NCI-H2227 treated with DMSO at 0.1 percent for 48 hours (cell line): ENCODE data around the gene ABCA1.
A peak's percentile ranks its signal among the peaks of the same experiment; 100 is the strongest.
"Not testable (repeated sequence)": the region's sequence is repeated elsewhere in the genome, so short reads cannot be mapped to it uniquely, and the experiment has no call there.

ENCODE experiments used
- DNase-seq: peaks from one replicate; lab custom pipeline; 2025; lab: John Stamatoyannopoulos, UW

The ABCA1 gene, protein sequence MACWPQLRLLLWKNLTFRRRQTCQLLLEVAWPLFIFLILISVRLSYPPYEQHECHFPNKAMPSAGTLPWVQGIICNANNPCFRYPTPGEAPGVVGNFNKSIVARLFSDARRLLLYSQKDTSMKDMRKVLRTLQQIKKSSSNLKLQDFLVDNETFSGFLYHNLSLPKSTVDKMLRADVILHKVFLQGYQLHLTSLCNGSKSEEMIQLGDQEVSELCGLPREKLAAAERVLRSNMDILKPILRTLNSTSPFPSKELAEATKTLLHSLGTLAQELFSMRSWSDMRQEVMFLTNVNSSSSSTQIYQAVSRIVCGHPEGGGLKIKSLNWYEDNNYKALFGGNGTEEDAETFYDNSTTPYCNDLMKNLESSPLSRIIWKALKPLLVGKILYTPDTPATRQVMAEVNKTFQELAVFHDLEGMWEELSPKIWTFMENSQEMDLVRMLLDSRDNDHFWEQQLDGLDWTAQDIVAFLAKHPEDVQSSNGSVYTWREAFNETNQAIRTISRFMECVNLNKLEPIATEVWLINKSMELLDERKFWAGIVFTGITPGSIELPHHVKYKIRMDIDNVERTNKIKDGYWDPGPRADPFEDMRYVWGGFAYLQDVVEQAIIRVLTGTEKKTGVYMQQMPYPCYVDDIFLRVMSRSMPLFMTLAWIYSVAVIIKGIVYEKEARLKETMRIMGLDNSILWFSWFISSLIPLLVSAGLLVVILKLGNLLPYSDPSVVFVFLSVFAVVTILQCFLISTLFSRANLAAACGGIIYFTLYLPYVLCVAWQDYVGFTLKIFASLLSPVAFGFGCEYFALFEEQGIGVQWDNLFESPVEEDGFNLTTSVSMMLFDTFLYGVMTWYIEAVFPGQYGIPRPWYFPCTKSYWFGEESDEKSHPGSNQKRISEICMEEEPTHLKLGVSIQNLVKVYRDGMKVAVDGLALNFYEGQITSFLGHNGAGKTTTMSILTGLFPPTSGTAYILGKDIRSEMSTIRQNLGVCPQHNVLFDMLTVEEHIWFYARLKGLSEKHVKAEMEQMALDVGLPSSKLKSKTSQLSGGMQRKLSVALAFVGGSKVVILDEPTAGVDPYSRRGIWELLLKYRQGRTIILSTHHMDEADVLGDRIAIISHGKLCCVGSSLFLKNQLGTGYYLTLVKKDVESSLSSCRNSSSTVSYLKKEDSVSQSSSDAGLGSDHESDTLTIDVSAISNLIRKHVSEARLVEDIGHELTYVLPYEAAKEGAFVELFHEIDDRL (N-terminal part only)

DNA sequence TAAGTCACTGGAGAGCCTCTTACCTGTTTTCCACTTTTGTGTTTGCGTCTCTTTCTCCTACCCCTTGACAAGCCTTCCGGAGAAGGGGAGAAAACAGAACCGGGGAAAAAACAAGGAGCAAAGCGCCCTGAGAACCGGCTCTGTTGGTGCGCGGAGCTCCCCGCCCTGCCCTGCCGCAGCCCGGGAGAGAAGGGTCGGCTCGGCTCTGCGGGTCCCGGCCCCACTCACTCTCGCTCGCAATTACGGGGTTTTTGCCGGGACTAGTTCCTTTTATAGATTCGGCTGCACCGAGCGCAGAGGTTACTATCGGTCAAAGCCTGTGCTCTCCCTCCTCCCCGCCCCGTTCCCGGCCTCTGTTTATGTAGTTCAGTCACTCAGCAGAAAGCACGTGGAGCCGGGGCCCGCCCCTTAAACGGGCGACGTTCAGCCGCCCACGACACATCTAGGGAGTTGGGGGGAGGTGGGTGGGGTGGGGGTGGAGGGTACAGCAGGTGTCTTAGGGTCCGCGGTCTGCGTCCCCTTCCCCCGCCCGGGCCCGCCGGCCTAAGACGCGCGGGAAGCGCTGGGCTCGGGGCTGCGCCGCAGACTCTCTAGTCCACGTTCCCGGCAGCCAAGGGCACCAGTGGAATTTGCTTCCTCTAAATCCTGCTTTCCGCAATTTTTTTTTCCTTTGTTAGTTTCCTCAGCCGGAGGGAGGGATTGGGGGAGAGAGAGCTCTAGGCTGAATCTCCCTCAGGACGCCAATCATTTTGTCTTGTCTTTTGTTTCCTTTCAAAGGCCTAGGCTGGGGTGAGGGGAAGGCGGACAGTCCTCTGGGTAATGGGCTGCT lies at the start of gene ABCA1:
ABCA1 (minus strand) TSS at position 244 of the 829 bp plus-strand sequence. CDS start 24,476 bp downstream, outside the sequence.
- peak; percentile 55 for DNase-seq

DNA sequence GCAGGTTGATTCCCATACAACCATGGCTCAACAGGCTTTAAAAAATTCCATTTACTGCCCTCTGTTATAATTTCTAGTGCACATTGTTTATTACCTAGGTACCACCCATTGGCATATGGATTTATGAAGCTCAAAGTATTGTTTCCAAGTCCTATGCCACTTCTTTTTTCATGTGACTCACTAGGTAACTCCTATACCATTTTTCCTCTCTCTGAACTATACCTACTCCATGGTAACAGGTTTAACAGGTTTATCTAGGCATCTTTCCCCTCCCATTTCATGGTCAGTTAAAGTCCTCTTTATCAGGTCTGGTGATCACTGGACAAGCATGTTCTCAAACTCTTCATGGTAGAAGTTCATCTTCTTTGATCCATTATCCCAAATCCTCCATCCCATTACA lies 49.6 kb upstream of the ABCA1 start:
- no peak for DNase-seq

DNA sequence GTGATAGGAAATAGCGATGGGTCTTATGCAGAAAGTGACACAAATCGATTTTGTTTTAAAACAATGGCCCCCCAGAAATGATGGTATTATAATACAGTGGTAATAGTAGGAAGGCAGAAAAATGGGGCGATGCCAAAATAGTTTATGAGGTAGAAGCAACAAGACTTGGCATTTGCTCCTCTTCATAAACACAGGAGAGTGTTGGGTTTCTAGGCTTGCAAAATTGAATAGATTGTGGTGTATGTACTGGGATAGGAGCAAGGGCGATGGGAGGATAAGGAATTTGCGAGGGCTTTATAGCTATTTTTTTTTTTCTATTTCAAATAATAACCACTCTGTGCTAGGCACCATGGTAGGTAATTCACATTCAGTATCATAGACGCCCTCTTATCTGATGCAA lies 49.2 kb upstream of the ABCA1 start:
- no peak for DNase-seq

DNA sequence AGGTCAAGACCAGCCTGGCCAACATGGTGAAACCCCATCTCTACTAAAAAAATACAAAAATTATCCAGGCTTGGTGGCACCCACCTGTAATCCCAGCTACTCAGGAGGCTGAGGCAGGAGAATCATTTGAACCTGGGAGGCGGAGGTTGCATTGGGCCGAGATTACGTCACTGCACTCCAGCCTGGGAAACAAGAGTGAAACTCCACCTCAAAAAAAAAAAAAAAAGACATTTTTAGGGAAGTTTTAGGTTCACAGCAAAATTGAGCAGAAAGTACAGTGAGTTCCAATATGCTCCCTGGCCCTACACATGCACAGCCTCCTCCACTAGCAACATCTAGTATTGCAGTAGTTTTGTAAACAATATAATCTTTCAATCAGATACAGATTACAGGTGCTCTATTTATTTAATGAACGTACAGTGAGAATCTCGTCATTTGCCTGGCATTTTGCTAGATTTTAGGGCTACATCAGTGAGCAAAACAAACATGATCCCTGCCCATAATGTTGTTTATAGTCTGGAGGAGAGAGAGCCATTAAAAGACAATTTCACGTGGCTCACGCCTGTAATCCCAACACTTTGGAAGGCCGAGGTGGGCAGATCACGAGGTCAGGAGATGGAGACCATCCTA lies 48.1 kb upstream of the ABCA1 start:
- DNase-seq = not testable (repeated sequence)

DNA sequence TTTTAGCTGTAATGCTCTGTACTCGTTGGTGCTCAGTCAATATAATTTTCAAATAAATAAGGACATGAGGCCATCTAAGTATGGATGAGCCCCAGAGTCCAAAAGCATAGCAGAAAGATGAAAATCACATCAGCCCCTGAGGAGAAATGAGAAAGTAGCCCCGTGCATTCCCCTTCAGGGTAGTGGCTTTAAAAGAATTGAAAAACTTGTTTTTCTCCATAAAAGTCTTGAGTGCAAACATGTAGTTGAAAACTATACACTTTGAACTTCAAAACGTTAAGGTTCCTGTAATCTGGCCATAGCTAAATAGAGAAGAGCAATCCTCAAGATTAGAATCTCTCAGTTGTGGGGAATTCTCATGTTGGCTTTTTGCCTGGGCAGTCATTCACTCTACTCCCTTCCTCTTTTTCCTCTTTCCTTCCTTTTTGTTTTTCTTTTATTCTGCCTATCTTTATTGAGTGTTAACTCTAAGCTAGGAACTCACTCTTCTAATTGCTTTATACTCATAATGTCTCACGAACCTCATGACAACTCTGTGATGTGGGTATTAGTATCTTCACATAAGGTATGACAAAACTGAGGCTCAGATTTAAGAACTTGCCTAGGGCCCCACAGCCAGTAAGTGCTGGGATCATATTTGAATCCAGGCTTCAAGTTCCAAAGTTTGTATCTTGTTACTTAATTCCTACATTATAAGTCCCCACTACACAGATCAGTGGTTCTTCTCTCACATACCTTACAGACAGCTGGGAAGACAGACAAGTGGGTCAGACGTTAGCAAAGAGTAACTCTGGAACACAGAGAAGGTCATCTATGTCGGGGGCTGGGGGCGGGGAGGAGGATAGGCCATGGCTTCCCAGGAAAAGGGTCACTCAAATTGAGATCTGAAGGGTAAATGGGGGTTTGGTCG lies 46.4 kb upstream of the ABCA1 start:
- no peak for DNase-seq

DNA sequence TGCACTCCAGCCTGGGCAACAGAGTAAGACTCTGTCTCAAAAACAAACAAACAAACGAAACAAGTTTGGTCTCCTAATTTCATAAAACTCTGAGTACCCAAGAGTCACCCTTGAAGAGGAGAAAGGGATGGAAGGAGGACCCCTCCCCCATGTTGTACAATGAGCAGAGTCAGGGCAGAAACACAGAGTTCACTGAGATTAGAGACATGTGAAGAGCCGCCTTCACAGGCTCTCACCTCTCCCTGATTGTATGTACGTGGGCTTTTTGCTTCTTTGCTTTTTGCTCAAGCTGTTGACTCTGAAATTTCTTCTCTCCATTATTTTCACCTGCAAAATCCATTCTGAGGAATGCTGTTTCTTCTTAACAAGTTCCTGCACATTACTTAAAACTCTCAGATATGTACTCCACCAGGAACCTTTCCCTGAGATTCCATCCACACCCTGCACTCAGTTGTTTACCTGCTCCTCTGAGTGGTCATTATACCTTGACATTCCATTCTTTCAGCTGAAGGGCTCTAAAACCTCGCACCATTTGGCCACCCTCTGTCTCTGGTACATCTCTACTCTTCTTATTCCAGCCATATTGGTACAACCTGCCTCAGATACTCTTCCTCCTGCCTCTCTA lies 44.4 kb upstream of the ABCA1 start:
- DNase-seq = no peak

DNA sequence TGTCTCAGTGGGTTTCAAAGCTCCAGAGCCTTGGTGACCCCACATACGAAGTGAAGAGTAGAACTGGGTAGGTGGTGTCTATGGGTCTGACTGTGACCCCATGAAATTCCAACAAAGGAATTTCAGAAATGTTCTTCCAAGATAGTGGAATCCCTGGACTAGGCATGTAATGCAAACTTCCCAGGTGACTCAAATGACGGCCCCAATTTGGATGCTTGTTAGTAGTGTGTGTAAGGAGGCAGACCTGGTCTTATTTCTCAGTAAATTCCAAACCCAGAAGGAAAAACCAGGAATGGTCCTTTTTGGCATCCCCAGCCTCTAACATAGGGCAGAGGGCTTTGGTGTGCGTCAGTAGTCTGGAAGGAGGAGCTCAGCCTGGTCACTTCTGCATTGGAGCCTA lies 43.6 kb upstream of the ABCA1 start:
- no peak for DNase-seq

DNA sequence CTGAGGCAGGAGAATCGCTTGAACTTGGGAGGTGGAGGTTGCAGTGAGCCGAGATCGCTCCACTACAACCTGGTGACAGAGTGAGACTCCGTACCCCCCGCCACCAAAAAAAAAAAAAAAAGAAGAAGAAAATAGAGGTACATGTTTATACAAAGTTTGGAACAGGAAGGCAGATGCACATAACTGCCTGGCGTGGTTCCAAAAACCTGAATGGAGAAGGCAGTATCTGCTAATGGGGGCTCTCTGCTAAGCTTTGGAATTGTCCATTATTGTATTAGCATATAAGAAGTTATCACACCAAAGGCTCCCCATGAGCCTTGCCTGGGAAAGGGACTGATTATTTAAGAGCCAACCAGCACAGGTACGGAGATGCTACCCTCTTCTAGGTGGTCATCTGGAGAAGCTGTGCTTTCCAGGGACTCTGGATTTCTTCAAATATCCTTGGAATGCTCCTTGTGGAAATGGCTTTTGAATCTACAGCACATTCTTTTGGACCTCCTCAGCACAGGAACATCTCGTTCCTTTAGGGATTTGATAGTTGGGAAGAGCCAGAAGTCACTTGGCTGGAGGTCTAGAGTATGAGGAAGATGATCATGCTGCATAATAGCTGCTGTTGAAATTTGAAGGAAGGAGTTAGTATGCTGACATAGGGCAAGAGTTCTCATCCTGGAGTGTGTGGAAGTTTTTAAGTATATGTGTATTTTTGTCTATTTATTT lies 42.5 kb upstream of the ABCA1 start:
- no peak for DNase-seq

DNA sequence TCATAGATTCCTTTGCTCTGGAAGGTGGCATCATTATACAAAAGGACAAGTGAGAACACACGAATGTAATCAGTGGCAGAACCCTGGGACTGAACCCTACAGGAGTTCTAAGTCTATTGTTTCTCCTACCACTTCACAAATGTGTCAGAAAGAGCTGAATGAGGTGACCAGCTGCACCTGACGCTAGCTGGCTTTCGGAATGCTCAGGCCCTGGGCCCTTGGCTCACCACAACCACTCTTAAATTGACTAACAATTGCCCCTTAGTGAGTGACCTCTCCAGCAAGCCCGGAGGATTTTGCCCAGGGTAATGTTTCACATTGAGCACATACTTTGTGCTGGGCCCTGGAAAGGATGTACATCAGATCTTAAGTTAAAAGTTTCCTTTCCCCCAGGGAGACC lies 41.2 kb upstream of the ABCA1 start:
- DNase-seq = no peak

DNA sequence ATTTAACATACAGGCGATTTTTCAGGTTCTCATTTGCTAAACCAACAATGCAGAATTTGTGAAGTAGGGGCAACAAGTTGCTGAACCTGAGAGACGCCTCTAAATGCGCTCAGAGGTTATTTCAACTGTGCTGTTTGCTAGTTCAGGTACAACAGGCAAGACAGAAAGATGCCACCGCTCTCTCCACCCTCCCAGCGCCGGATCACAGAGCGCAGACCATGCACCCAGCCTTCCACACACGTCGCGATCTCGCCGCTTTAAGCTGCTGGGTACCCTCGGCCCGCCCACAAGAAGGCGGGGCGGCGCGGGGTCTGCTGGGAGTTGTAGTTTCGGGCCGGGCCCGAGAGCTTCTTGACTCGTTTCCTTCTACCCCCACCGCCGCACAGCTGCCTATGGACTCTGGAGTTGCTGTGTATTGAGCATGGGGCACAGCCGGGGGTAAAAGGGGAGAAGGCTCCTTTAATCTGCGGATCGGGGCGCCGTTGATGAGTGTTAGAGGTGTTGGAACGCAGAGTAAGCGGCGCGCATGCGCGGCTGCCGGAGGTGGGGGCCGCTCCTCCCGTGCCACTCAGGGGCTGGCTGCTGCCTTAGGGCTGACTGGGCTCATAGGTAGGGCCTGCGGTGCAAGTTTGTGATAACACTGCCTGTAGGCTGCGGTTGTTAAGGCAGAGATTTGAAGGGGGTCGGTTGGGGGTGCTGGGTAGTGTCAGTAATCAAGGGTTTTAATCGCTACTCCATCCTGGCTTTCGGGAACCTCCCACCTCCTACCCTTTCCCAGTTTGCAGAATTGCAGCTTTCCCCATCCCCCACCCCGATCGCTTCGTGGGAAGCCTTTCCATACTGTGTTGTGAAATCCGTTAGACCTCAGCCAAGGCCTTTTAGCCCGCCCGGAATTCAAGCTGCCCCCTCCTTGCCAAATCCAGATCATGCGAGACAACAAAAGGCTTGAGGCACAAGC lies 40.3 kb upstream of the ABCA1 start:
- peak; percentile 96 for DNase-seq

DNA sequence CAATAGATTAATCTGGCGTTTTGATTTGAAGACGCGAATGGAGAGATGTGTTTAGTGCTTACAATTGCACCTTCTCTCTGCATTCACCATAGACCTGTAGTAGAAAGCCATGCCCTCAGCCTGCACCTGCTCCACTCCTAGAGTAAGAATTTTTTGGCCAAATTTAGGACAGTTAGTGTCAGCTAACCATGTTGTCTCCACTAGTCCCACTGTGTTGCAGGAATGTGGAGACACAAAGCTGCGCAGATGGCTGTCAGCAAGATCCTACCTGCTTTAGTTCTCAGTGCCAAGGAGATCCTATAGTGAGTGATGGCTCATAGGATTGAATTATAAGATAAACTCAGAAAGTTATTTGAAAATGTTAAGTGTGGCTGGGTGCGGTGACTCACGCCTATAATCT lies 35.1 kb upstream of the ABCA1 start:
- DNase-seq = no peak

DNA sequence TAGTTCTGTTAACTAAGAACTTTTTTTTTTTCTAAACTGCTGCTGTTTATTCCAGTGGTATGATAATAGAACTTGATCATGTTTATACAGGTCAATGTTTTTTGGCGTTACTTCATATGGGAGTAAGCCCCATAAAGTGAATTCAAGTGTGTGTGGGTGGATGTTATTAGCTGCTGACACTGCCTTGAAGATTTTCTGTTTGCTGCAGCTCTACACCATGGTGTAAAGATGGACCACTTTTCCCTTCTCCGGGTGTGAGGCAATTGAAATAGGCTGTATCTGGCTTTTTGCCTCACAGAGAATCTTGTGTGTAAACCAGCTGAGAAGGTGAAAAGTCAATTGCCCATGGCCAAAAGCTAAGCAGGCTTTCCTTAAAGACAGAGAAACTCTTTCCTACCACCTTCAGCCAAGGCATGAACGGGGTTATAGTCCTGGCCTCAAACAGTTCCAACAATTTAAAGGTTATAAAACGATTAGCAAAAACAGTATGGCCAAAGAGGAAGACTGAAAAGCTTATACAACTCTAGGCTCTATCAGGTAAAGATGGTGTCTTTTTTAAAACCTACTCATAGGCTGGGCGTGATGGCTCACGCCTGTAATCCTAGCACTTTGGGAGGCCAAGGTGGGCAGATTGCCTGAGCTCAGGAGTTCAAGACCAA lies 33.9 kb upstream of the ABCA1 start:
- DNase-seq = no peak

DNA sequence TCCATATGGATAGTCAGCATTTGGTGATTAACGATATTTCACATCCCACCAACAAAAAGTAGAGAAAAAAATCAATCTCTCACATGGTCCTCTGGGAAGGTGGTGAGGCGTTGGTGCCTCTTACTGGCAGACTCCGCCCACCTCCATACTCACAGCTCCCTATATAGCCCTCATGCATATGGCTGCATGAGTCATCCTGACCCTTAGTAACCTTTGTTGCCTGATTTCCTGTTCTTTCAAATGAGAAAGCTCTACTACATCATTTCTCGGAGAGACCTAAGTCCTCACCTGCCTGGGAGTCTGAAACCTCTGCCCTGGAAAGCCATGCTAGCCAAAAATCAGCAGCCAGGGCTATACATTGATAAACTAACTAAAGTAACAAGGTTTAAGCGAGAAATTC lies 33.3 kb upstream of the ABCA1 start:
- peak; percentile 20 for DNase-seq

DNA sequence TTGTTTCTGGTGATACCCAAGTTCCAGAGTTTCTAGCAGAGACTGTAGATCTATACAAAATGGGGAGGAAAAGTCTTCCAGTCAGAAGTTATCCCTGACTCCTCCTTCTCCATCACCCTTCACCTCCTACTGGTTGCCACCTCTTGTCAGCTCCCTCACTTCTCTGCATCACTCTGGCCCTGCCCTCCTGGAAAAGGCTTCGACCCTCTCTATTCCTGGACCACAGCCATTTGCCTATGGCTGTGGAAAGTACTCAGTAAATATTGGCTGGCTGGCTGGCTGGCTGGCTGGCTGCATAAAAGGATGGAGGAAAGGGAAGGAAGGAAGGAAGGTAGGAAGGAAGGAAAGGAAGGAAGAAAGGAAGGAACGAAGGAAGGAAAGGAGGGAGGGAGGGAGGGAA lies 32.7 kb upstream of the ABCA1 start:
- DNase-seq = no peak

DNA sequence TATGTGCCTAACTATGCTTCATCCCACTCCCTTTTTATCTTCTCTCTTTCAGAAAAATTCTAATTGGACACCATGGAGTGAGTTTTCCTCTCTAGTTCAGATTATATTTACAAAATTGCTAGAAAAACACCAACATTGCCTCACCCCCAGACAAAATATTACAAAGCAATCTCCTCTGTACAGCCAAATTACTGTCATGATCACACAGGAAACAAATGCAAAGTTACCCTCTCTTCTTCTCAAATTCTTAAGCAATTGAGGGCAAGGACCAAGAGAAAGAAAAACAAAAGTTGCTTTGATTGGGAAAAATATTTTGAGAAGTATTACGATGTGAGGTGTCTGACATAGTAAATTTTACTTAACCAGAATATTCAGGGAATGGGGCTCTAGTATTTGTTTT lies 30.8 kb upstream of the ABCA1 start:
- DNase-seq = no peak

DNA sequence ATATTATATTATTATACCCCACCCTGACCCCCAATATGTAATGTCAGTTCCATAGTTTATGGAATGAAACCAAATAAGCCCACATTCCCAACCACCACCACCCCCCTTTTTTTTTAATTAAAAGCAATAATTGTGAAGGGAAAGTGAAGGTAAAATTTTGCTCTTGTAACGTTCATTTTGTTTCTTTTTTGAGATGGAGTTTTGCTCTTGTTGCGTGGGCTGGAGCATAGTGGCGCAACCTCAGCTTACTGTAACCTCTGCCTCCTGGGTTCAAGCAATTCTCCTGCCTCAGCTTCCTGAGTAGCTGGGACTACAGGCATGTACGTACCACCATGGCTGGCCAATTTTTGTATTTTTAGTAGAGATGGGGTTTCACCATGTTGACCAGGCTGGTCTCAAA lies 30.1 kb upstream of the ABCA1 start:
- DNase-seq = not testable (repeated sequence)

DNA sequence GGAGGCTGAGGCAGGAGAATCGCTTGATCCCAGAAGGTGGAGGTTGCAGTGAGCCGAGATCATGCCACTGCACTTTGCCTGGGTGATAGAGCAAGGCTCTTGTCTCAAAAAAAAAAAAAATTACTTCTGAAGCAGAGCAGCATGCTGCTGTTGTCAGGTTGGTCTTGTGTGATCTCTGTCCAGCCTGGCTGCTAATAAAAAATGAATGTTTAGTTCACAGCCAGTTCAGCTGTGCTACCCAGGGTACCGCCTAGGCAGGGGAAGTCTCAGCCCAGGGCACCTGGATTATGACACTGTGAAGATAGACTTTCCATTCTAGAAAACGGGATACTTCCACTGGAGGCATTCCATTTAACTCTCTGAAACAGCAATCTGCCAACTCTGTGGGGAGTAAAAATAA lies 23.5 kb upstream of the ABCA1 start:
- no peak for DNase-seq
